ENCODE results near the gene SP6. TPM values are rescaled to one million over a fixed set of nuclear protein-coding genes. Genes with fewer than 3 reads are reported as not detected.

The SP6 gene
- polyA plus RNA-seq, 4 donors, result 1.6 to 4.9 (median 3.1) TPM

DNA sequence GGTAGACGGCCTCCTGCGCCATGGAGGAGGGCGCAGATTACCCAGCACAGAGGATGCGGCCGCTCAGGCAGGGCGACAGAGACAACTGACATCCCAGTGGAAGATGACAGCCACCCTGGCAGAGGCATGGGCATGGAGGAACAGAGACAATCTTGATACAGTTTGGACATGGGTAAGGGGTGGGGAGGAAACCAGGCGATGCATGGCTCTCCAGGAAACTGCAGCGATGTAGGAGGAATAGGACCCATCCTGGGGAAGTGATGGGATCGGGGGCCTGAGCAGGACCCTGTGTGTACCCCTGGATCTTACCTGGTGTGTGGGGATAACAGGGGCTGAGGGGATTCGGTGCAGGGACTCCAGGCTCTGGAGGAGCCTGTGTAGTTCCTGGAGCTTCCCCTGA, 34.0 kb downstream of the SP6 start:
- Histone ChIP-seq H3K36me3 (ENCODE audit: control insufficient read depth in 3 of 3, insufficient read depth in 2 of 3, low read depth in 1 of 3, low read length in 3 of 3) (peaks cover 12 to 77% (median 43%) of the 10 kb centered on the region in 3 donors), H3K4me3 (ENCODE audit: low read depth in 1 of 3, low read length in 3 of 3) (no peak overlapping the region), H3K27me3 (ENCODE audit: control insufficient read depth in 3 of 3, insufficient read depth in 3 of 3, low read length in 3 of 3) (no peaks in the 10 kb centered on the region), H3K27ac (ENCODE audit: low read depth in 1 of 3, low read length in 2 of 3) (no peak overlapping the region), H3K9me3 (ENCODE audit: control insufficient read depth in 2 of 2, insufficient read depth in 1 of 2, low read depth in 1 of 2, low read length in 1 of 2) (no peaks in the 10 kb centered on the region), H3K4me1 (ENCODE audit: control insufficient read depth in 3 of 3, insufficient read depth in 2 of 3, low read depth in 1 of 3, low read length in 2 of 3) (peaks cover 0 to 18% (median 0%) of the 10 kb centered on the region in 3 donors)
- DNase-seq (no peak), FAIRE-seq (no peak)
- 96 to 99% (median 98%) methylated on average over 10 of the region's 10 CpGs for WGBS, 3 donors

DNA sequence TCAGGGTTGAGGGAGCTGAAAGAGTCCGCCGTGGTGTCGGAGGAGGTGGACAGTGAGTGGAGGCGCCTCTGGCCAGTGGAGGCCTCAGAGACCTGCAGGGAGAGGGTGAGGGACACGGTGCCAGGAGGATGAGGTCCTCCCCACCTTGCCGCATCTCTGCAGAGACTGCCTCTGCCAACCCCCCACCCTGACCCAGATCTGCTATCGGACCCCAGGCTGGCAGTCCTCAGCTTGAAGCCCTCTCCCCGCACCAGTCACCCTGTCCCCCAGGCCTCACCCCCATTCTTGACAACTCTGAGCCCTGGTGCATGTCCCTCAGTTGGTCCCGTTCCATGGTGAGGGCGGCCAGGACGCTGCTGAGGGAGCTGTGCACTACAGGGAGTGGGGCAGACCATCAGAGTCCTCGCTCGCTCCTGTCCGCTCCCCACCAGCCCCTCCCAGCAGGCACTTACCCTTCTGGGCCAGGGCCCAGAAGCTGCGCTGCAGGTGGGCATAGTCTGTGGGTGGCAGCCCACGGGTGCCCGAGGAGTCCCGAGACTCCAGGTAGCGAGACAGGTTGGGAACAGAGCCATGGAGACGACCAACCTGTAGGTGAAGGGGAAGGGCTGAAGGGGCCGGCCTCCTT, 34.7 kb downstream of the SP6 start:
- H3K27me3 ChIP-seq (ENCODE audit: control insufficient read depth in 3 of 3, insufficient read depth in 3 of 3, low read length in 3 of 3), result no peaks in the 10 kb centered on the region
- H3K27ac ChIP-seq (ENCODE audit: low read depth in 1 of 3, low read length in 2 of 3), result no peak overlapping the region
- no peak for DNase-seq
- H3K4me1 ChIP-seq (ENCODE audit: control insufficient read depth in 3 of 3, insufficient read depth in 2 of 3, low read depth in 1 of 3, low read length in 2 of 3), result peaks cover 0 to 14% (median 0%) of the 10 kb centered on the region in 3 donors
- 95 to 96% (median 95%) methylated on average over 20 to 21 of the region's 21 CpGs for WGBS, 3 donors
- H3K9me3 ChIP-seq (ENCODE audit: control insufficient read depth in 2 of 2, insufficient read depth in 1 of 2, low read depth in 1 of 2, low read length in 1 of 2), result no peaks in the 10 kb centered on the region
- H3K4me3 ChIP-seq (ENCODE audit: low read depth in 1 of 3, low read length in 3 of 3), result no peak overlapping the region
- no peak for FAIRE-seq
- peaks cover 12 to 80% (median 43%) of the 10 kb centered on the region in 3 donors for H3K36me3 ChIP-seq (ENCODE audit: control insufficient read depth in 3 of 3, insufficient read depth in 2 of 3, low read depth in 1 of 3, low read length in 3 of 3)

DNA sequence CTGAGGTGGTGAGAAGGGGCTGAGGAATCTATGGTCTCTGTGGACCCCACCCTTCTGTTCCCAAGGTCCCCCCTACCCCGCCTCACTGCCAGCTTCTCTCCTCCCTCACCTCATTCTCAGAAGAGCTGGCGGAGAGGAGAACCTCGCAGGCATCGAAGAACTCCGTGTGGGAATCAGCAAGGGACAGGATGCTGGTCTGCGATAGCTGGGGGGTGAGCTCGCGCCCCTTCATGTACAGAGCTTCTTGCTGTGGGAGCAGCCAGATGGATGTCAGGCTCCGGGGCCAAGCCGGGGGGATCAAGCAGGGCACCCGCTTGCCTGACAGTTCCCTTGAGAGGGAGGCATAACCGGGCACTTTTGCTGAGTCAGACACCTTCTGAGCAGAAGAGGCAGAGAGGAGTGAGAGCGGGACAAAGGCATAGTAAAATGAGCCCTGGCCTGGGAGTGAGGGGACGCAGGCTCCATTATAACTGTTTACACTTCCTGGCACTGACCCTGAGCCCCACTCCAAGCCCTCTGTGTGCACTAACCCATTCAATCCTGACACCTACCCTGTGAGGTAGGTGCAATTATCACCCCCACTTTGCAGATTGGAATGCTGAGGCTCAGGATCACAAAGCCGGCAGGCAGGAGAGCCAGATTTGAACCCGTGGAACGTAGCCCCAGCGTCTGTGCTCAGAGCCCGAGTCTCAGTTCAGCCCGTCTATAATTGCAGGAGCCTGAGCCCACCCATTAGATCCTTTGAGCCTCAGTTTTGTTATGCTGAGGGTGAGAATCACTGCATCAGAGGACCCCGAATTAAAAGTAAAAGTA, 35.7 kb downstream of the SP6 start:
- Histone ChIP-seq H3K9me3 (ENCODE audit: control insufficient read depth in 2 of 2, insufficient read depth in 1 of 2, low read depth in 1 of 2, low read length in 1 of 2) (no peaks in the 10 kb centered on the region), H3K27ac (ENCODE audit: low read depth in 1 of 3, low read length in 2 of 3) (no peak overlapping the region), H3K4me3 (ENCODE audit: low read depth in 1 of 3, low read length in 3 of 3) (no peak overlapping the region), H3K4me1 (ENCODE audit: control insufficient read depth in 3 of 3, insufficient read depth in 2 of 3, low read depth in 1 of 3, low read length in 2 of 3) (peaks cover 0 to 9% (median 0%) of the 10 kb centered on the region in 3 donors), H3K36me3 (ENCODE audit: control insufficient read depth in 3 of 3, insufficient read depth in 2 of 3, low read depth in 1 of 3, low read length in 3 of 3) (peaks cover 12 to 88% (median 43%) of the 10 kb centered on the region in 3 donors), H3K27me3 (ENCODE audit: control insufficient read depth in 3 of 3, insufficient read depth in 3 of 3, low read length in 3 of 3) (no peaks in the 10 kb centered on the region)
- no peak for DNase-seq
- WGBS, 3 donors, result 93 to 95% (median 95%) methylated on average over 21 of the region's 21 CpGs
- no peak for FAIRE-seq

DNA sequence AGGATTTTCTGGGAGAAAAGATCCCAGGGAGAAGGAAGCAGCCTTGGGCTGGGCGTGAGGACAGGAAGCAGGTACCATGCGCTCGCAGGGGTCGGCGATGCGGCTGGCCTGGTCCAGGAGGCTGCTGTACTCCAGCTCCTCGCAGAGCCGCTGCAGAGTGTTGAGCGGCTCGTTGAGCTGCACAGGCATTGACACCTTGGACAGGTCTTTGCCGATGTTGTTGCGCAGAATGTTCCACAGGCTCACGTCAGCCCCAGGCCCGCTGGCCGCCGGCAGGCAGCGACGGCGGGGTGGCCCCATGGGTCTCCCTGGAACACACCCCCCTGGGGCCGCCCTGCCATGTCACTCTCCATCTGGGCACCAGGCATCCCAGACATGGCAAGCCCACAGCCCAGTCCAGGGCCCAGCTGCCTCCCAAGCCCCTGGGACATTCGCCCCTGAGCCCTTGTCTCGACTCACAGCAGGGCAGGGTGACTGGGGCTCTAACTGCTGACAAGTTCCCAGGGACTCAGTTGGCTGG, 37.4 kb downstream of the SP6 start:
- H3K4me1 ChIP-seq (ENCODE audit: control insufficient read depth in 3 of 3, insufficient read depth in 2 of 3, low read depth in 1 of 3, low read length in 2 of 3), result peaks cover 0 to 19% (median 1%) of the 10 kb centered on the region in 3 donors
- H3K36me3 ChIP-seq (ENCODE audit: control insufficient read depth in 3 of 3, insufficient read depth in 2 of 3, low read depth in 1 of 3, low read length in 3 of 3), result peaks cover 12 to 90% (median 51%) of the 10 kb centered on the region in 3 donors
- FAIRE-seq (no peak), DNase-seq (no peak)
- H3K27ac ChIP-seq (ENCODE audit: low read depth in 1 of 3, low read length in 2 of 3), result no peak overlapping the region
- H3K4me3 ChIP-seq (ENCODE audit: low read depth in 1 of 3, low read length in 3 of 3), result no peak overlapping the region
- no peaks in the 10 kb centered on the region for H3K9me3 ChIP-seq (ENCODE audit: control insufficient read depth in 2 of 2, insufficient read depth in 1 of 2, low read depth in 1 of 2, low read length in 1 of 2)
- H3K27me3 ChIP-seq (ENCODE audit: control insufficient read depth in 3 of 3, insufficient read depth in 3 of 3, low read length in 3 of 3), result no peaks in the 10 kb centered on the region
- WGBS, 3 donors, result 95 to 97% (median 96%) methylated on average over 22 of the region's 22 CpGs

DNA sequence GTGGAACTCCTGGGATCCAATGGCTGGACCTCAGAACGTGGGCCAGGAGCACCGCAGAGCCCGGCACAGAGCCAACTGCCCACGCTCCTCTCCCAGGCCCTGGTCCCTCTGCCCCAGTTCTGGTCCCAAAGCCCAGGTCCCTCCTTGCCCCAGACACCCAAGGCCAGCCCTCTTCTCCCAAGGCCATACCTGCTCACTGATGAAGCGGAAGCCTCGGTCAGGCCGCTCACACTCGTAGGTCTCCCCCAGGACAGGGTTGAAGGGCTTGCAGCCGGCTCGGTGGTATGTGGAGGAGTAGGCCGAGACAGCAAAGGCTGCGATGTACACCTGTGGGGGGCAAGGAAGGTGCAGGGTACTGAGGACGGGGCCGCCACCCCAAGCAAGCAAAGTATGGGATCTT, 37.9 kb downstream of the SP6 start:
- DNase-seq (no peak), FAIRE-seq (no peak)
- H3K27me3 ChIP-seq (ENCODE audit: control insufficient read depth in 3 of 3, insufficient read depth in 3 of 3, low read length in 3 of 3), result no peaks in the 10 kb centered on the region
- WGBS, 3 donors, result 92 to 95% (median 94%) methylated on average over 14 of the region's 14 CpGs
- H3K4me1 ChIP-seq (ENCODE audit: control insufficient read depth in 3 of 3, insufficient read depth in 2 of 3, low read depth in 1 of 3, low read length in 2 of 3), result peaks cover 0 to 19% (median 1%) of the 10 kb centered on the region in 3 donors
- no peaks in the 10 kb centered on the region for H3K9me3 ChIP-seq (ENCODE audit: control insufficient read depth in 2 of 2, insufficient read depth in 1 of 2, low read depth in 1 of 2, low read length in 1 of 2)
- peaks cover 13 to 90% (median 50%) of the 10 kb centered on the region in 3 donors for H3K36me3 ChIP-seq (ENCODE audit: control insufficient read depth in 3 of 3, insufficient read depth in 2 of 3, low read depth in 1 of 3, low read length in 3 of 3)
- no peak overlapping the region for H3K27ac ChIP-seq (ENCODE audit: low read depth in 1 of 3, low read length in 2 of 3)
- H3K4me3 ChIP-seq (ENCODE audit: low read depth in 1 of 3, low read length in 3 of 3), result no peak overlapping the region

DNA sequence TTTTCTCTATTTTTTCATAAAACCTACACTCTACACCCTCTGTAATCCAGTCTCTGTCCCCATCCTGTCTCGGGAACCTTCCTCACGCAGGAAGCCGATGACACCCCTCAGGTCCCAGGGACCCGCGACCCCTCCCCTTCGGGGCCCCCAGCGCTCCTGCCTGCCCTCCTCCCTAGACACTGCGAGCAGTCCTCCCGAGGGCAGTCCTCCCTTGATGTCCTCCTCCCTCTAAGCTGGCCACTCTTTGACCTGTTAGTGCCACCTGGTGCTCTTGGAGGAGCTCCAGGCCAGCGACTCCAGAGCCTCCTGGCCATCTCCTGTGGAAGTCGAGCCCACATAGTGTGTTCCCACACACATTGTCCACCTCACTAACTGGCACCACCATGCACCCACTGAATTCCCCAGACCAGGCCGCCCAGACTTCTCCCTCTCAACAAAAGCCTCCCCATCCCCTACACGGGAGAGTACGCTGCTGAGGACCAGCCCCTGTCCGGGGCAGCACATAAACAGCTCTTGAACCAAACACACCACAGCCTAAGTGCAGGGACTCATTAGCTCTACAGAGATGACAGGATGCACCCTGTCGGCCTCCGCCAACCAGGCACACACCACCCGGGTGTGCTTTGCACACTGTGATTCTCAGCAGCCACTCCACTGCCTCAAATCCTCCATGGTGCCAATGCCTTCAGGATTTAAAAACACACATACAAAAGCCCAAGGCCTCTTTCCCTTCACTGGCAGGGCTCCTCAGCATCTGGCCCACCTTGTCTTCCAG, 38.6 kb downstream of the SP6 start:
- Histone ChIP-seq H3K4me3 (ENCODE audit: low read depth in 1 of 3, low read length in 3 of 3) (no peak overlapping the region), H3K36me3 (ENCODE audit: control insufficient read depth in 3 of 3, insufficient read depth in 2 of 3, low read depth in 1 of 3, low read length in 3 of 3) (peaks cover 13 to 90% (median 54%) of the 10 kb centered on the region in 3 donors), H3K4me1 (ENCODE audit: control insufficient read depth in 3 of 3, insufficient read depth in 2 of 3, low read depth in 1 of 3, low read length in 2 of 3) (peaks cover 0 to 19% (median 1%) of the 10 kb centered on the region in 3 donors), H3K27ac (ENCODE audit: low read depth in 1 of 3, low read length in 2 of 3) (no peak overlapping the region), H3K27me3 (ENCODE audit: control insufficient read depth in 3 of 3, insufficient read depth in 3 of 3, low read length in 3 of 3) (no peaks in the 10 kb centered on the region), H3K9me3 (ENCODE audit: control insufficient read depth in 2 of 2, insufficient read depth in 1 of 2, low read depth in 1 of 2, low read length in 1 of 2) (no peaks in the 10 kb centered on the region)
- DNase-seq (peak in 1 of 2 donors; percentile 37), FAIRE-seq (no peak)
- 58 to 81% (median 63%) methylated on average over 18 of the region's 18 CpGs for WGBS, 3 donors

DNA sequence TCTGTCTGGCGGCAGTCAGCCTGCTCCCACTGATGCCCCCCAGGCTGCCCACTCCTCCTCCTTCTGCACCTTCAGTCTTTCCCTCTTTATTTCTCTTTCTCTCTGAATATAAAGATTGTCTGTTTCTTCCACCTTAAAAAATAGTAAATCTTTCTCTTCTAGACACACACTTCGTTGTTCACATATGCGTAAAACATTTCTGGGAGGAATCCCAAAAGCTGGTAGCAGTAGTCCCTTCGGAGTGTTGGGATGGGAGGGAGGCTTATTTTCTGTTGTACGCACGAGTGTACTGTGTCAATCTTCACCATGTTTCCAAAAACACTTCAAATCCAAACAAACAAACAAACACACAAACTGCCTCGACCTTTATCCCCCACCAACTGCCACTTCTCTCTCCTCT, 39.3 kb downstream of the SP6 start:
- H3K36me3 ChIP-seq (ENCODE audit: control insufficient read depth in 3 of 3, insufficient read depth in 2 of 3, low read depth in 1 of 3, low read length in 3 of 3), result peaks cover 8 to 90% (median 50%) of the 10 kb centered on the region in 3 donors
- H3K9me3 ChIP-seq (ENCODE audit: control insufficient read depth in 2 of 2, insufficient read depth in 1 of 2, low read depth in 1 of 2, low read length in 1 of 2), result no peaks in the 10 kb centered on the region
- DNase-seq (no peak), FAIRE-seq (no peak)
- 56 to 70% (median 69%) methylated on average over 7 of the region's 7 CpGs for WGBS, 3 donors
- H3K27me3 ChIP-seq (ENCODE audit: control insufficient read depth in 3 of 3, insufficient read depth in 3 of 3, low read length in 3 of 3), result no peaks in the 10 kb centered on the region
- H3K27ac ChIP-seq (ENCODE audit: low read depth in 1 of 3, low read length in 2 of 3), result peak overlapping the region in 1 of 3 donors; percentile 81
- peaks cover 0 to 19% (median 1%) of the 10 kb centered on the region in 3 donors for H3K4me1 ChIP-seq (ENCODE audit: control insufficient read depth in 3 of 3, insufficient read depth in 2 of 3, low read depth in 1 of 3, low read length in 2 of 3)
- no peak overlapping the region for H3K4me3 ChIP-seq (ENCODE audit: low read depth in 1 of 3, low read length in 3 of 3)

Measured in small intestine (tissue), 7 donors.